Neuronal stem cell (in vitro differentiated cells): ENCODE measurements around the gene TMEM132D.

ENCODE experiments used
- DNase-seq: peaks from one replicate; pipeline ENCODE4 v3.0.0-alpha.2; 2013; ENCODE audit warnings: low spot score
- H2AFZ ChIP-seq: one replicate; pipeline ENCODE4 v1.6.1; 2013; ENCODE audit warnings: mild to moderate bottlenecking, low read length, inconsistent platforms
- H2AK5ac ChIP-seq: 2 replicates; pipeline ENCODE4 v1.6.1; 2013; ENCODE audit warnings: low read depth, mild to moderate bottlenecking, inconsistent platforms, low read length, moderate library complexity, mixed read lengths
- H2BK120ac ChIP-seq: 2 replicates; pipeline ENCODE4 v1.6.1; 2013; ENCODE audit warnings: low read depth, mild to moderate bottlenecking, inconsistent platforms, low read length, moderate library complexity, mixed read lengths
- H2BK12ac ChIP-seq: one replicate; pipeline ENCODE4 v1.6.1; 2013; ENCODE audit warnings: low read length, inconsistent platforms
- H2BK15ac ChIP-seq: 2 replicates; pipeline ENCODE4 v1.6.1; 2013; ENCODE audit warnings: mild to moderate bottlenecking, low read length, inconsistent platforms, mixed read lengths
- H2BK5ac ChIP-seq: one replicate; pipeline ENCODE4 v1.6.1; 2013; ENCODE audit warnings: inconsistent platforms, mild to moderate bottlenecking, low read length, moderate library complexity
- H3K14ac ChIP-seq: one replicate; pipeline ENCODE4 v1.6.1; 2013; ENCODE audit warnings: low read length, inconsistent platforms
- H3K18ac ChIP-seq: 2 replicates; pipeline ENCODE4 v1.6.1; 2013; ENCODE audit warnings: low read length, inconsistent platforms
- H3K23ac ChIP-seq: 2 replicates; pipeline ENCODE4 v1.6.1; 2013; ENCODE audit warnings: low read depth, mild to moderate bottlenecking, mixed read lengths, low read length, inconsistent platforms; ENCODE audit not compliant: poor library complexity
- H3K27ac ChIP-seq: replicated peaks from 3 replicates; pipeline ENCODE4 v1.5.1; 2013; ENCODE audit warnings: low read length, inconsistent platforms
- H3K27me3 ChIP-seq, 3 experiments: 2 replicates each; pipeline ENCODE4 v1.6.1; 2013; ENCODE audit warnings: low read length in 3 of 3, mild to moderate bottlenecking in 2 of 3, inconsistent platforms in 1 of 3, low read depth in 1 of 3, mixed read lengths in 1 of 3, moderate library complexity in 1 of 3; ENCODE audit not compliant: control insufficient read depth in 3 of 3, insufficient read depth in 3 of 3
- H3K36me3 ChIP-seq, 2 donors: replicated peaks in 1 of 2; 2 replicates each; pipeline ENCODE4 v1.6.1; 2013; ENCODE audit warnings: low read length in 2 of 2; ENCODE audit not compliant: control insufficient read depth in 2 of 2, insufficient read depth in 2 of 2
- H3K4ac ChIP-seq: 2 replicates; pipeline ENCODE4 v1.6.1; 2013; ENCODE audit warnings: inconsistent platforms, mild to moderate bottlenecking, low read length, moderate library complexity
- H3K4me1 ChIP-seq, 2 donors: 1 replicate in 1 of 2; 2 replicates in 1 of 2; pipeline ENCODE4 v1.6.1; 2013; ENCODE audit warnings: low read length in 2 of 2, low read depth in 1 of 2; ENCODE audit not compliant: control insufficient read depth in 2 of 2, insufficient read depth in 1 of 2
- H3K4me2 ChIP-seq: one replicate; pipeline ENCODE4 v1.6.1; 2013; ENCODE audit warnings: mild to moderate bottlenecking, low read length, inconsistent platforms; ENCODE audit not compliant: insufficient read depth, poor library complexity, severe bottlenecking
- H3K4me3 ChIP-seq, 2 donors: 2 replicates each; pipeline ENCODE4 v1.5.1; 2013; ENCODE audit warnings: low read length in 2 of 2, mild to moderate bottlenecking in 2 of 2, inconsistent platforms in 1 of 2, moderate library complexity in 1 of 2
- H3K79me1 ChIP-seq: one replicate; pipeline ENCODE4 v1.6.1; 2013; ENCODE audit warnings: low read depth, mild to moderate bottlenecking, inconsistent platforms, low read length, moderate library complexity
- H3K9ac ChIP-seq: one replicate; pipeline ENCODE4 v1.6.1; 2013; ENCODE audit warnings: mild to moderate bottlenecking, low read depth, low read length, inconsistent platforms; ENCODE audit not compliant: poor library complexity
- H3K9me3 ChIP-seq, 2 donors: replicated peaks in 1 of 2; 2 replicates each; pipeline versions ENCODE3 to v1.6.1; 2013; ENCODE audit warnings: low read length in 2 of 2, mild to moderate bottlenecking in 2 of 2, inconsistent platforms in 1 of 2, low read depth in 1 of 2, mixed read lengths in 1 of 2, moderate library complexity in 1 of 2; ENCODE audit not compliant: control insufficient read depth in 2 of 2, insufficient read depth in 1 of 2
- H4K8ac ChIP-seq: one replicate; pipeline ENCODE4 v1.6.1; 2013; ENCODE audit warnings: low read depth, mild to moderate bottlenecking, inconsistent platforms, low read length, moderate library complexity
- H4K91ac ChIP-seq: one replicate; pipeline ENCODE4 v1.6.1; 2013; ENCODE audit warnings: low read length, low read depth, mild to moderate bottlenecking, inconsistent platforms; ENCODE audit not compliant: poor library complexity
- WGBS, 2 donors: extraction: QIAGEN DNeasy Blood & Tissue Kit; methylation state at CpG; one replicate each; pipeline ENCODE4 v1.1.7; 2013; ENCODE audit warnings: missing lambda C conversion rate in 2 of 2, mixed read lengths in 1 of 2; ENCODE audit not compliant: insufficient read length in 2 of 2, insufficient replicate concordance in 1 of 2; ENCODE audit errors: extremely low coverage in 2 of 2; 5-methylcytosine and 5-hydroxymethylcytosine counted together

Gene TMEM132D

GRCh38 chr12:129753586-129753985 is 150.2 kb downstream of the TMEM132D start:
- no peak overlapping the region for H3K4me2 ChIP-seq
- no peak overlapping the region for H3K18ac ChIP-seq
- no peak overlapping the region for H2BK15ac ChIP-seq
- no peak overlapping the region for H2AK5ac ChIP-seq
- H3K4ac ChIP-seq = no peak overlapping the region
- no peaks in the 10 kb centered on the region for H3K79me1 ChIP-seq
- no peak overlapping the region for H2AFZ ChIP-seq
- H3K27ac ChIP-seq = no peak overlapping the region
- no peak overlapping the region for H3K14ac ChIP-seq
- H2BK5ac ChIP-seq = no peak overlapping the region
- H3K27me3 ChIP-seq = peaks cover 0 to 5% (median 0%) of the 10 kb centered on the region in 3 experiments
- no peak overlapping the region for H3K9ac ChIP-seq
- no peak overlapping the region for H3K23ac ChIP-seq
- no peaks in the 10 kb centered on the region for H3K36me3 ChIP-seq
- no peak overlapping the region for H4K8ac ChIP-seq
- H3K4me3 ChIP-seq = no peak overlapping the region
- H3K9me3 ChIP-seq = no peaks in the 10 kb centered on the region
- 100% methylated on average over 1 of the region's 6 CpGs for WGBS, 2 donors
- no peaks in the 10 kb centered on the region for H3K4me1 ChIP-seq
- H2BK120ac ChIP-seq = no peak overlapping the region
- H2BK12ac ChIP-seq = no peak overlapping the region
- no peak for DNase-seq
- H4K91ac ChIP-seq = no peak overlapping the region

DNA sequence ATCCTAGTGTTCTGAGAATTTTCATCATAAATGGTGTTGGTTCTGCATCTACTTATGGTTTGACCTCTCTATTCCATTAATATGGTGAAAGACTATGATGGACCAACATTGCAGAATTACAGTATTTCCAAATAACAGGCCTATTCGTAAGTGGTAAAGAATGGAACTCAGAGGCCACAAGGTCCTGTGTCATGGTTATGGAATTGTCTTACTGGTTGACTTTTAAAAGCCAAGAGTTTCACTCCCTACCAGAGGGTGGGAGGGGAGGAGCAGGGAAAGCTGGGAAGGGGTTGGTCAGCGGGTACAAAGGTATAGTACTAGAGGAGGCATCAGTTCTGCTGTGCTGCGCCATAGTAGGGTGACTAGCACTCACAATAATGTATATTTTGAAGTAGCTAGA is 153.4 kb downstream of the TMEM132D start:
- Histone ChIP-seq H3K27ac (no peak overlapping the region), H3K18ac (no peak overlapping the region), H3K9ac (no peak overlapping the region), H2BK12ac (no peak overlapping the region), H3K79me1 (no peaks in the 10 kb centered on the region), H3K27me3 (peaks cover 0 to 2% (median 0%) of the 10 kb centered on the region in 3 experiments), H3K9me3 (no peaks in the 10 kb centered on the region), H3K4me3 (no peak overlapping the region), H2AK5ac (no peak overlapping the region), H3K36me3 (no peaks in the 10 kb centered on the region), H3K23ac (no peak overlapping the region), H2BK5ac (no peak overlapping the region), H3K4ac (no peak overlapping the region), H3K14ac (no peak overlapping the region), H2AFZ (no peak overlapping the region), H3K4me2 (no peak overlapping the region), H2BK120ac (no peak overlapping the region), H3K4me1 (no peaks in the 10 kb centered on the region), H2BK15ac (no peak overlapping the region), H4K8ac (no peak overlapping the region), H4K91ac (no peak overlapping the region)
- DNase-seq = no peak
- no CpG with 5 or more reads among the region's 3 CpGs for WGBS, 2 donors

- DNase-seq = no peak
- Histone ChIP-seq H3K4me1 (no peaks in the 10 kb centered on the region), H2AK5ac (no peak overlapping the region), H2BK15ac (no peak overlapping the region), H2BK120ac (no peak overlapping the region), H2AFZ (no peak overlapping the region), H3K9me3 (peaks cover 0 to 2% of the 10 kb centered on the region in 2 donors), H2BK5ac (no peak overlapping the region), H3K27me3 (no peaks in the 10 kb centered on the region), H3K23ac (no peak overlapping the region), H3K4ac (no peak overlapping the region), H3K27ac (no peak overlapping the region), H4K8ac (no peak overlapping the region), H3K4me2 (no peak overlapping the region), H3K79me1 (no peaks in the 10 kb centered on the region), H3K18ac (no peak overlapping the region), H3K14ac (no peak overlapping the region), H2BK12ac (no peak overlapping the region), H3K36me3 (no peaks in the 10 kb centered on the region), H3K9ac (no peak overlapping the region), H4K91ac (no peak overlapping the region), H3K4me3 (no peak overlapping the region)
- WGBS, 2 donors = no CpG with 5 or more reads among the region's 4 CpGs
These were observed 157.5 kb downstream of the TMEM132D start for GRCh38 chr12:129746318-129746717.

- Histone ChIP-seq H2BK120ac (no peak overlapping the region), H3K9me3 (no peaks in the 10 kb centered on the region), H3K36me3 (no peaks in the 10 kb centered on the region), H2AFZ (no peak overlapping the region), H4K8ac (no peak overlapping the region), H3K4me3 (no peak overlapping the region), H3K23ac (no peak overlapping the region), H2BK5ac (no peak overlapping the region), H3K4me1 (no peaks in the 10 kb centered on the region), H4K91ac (no peak overlapping the region), H3K4ac (no peak overlapping the region), H2AK5ac (no peak overlapping the region), H3K9ac (no peak overlapping the region), H3K18ac (no peak overlapping the region), H3K14ac (no peak overlapping the region), H3K27ac (no peak overlapping the region), H3K79me1 (no peaks in the 10 kb centered on the region), H2BK12ac (no peak overlapping the region), H2BK15ac (no peak overlapping the region), H3K4me2 (no peak overlapping the region), H3K27me3 (no peaks in the 10 kb centered on the region)
- DNase-seq = no peak
- no CpG with 5 or more reads among the region's 2 CpGs for WGBS, 2 donors
These were observed 174.7 kb downstream of the TMEM132D start for GRCh38 chr12:129729170-129729569.
